GOT3 (cell line): ENCODE data around the gene BAZ2B.
"Not testable (repeated sequence)": the region's sequence is repeated elsewhere in the genome, so short reads cannot be mapped to it uniquely, and the experiment has no call there.

Source experiments
- DNase-seq: peaks from one replicate; lab custom pipeline; 2025; ENCODE audit warnings: mixed read lengths; lab: John Stamatoyannopoulos, UW

BAZ2B gene

GRCh38 chr2:159410276-159410675, 206.1 kb downstream of the BAZ2B start:
- DNase-seq = no peak

DNA sequence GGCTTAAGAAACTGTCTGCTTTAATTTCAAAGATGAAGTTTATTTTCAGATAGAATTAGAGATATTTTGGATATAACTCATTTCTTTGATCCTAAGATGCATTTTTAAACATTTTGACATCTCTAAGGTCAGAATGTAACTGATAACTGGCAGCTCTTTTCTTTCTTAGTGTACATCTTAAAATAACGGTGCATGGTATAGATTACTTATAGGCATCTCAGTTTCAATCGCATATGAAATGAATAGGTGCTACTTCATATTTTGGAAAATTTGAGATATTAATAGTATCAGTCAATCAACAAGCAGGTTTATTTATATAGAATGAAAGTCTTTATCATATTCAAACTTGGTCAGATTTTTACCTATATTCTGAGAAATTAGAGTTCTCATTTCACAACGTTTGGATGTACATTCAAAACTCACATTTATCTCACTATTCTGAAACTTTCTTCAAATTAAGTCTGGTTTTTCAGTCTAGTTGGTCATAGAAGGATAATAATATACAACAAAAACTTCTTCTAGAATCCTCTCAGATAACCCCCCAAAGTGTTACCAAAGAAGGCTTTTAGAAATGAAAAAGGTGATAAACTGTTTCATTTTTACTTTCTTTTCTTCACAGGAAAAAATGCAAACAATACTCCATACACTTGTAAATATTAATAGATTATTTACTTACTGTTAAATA, 207.1 kb downstream of the BAZ2B start:
- no peak for DNase-seq

DNA sequence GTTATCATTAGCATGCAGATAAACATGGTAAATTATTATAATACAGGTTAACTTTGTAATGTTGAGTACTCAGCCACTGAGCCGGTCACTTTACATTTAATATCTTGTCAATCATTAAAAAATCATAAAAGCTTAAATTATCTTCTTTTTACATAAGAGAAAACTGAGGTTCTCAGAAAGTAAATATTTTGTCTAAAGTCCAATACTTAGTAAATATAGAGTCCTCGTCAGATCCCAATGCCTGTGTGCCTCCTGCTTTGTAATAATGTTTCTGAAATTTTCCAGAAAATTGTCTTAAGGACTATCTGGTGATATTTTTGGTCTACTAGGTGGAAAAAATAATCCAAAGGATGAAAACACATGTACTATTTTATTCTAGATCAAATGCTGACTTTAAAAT, 213.6 kb downstream of the BAZ2B start:
- DNase-seq = no peak

GRCh38 chr2:159402160-159402559, 214.2 kb downstream of the BAZ2B start:
- DNase-seq = not testable (repeated sequence)

DNA sequence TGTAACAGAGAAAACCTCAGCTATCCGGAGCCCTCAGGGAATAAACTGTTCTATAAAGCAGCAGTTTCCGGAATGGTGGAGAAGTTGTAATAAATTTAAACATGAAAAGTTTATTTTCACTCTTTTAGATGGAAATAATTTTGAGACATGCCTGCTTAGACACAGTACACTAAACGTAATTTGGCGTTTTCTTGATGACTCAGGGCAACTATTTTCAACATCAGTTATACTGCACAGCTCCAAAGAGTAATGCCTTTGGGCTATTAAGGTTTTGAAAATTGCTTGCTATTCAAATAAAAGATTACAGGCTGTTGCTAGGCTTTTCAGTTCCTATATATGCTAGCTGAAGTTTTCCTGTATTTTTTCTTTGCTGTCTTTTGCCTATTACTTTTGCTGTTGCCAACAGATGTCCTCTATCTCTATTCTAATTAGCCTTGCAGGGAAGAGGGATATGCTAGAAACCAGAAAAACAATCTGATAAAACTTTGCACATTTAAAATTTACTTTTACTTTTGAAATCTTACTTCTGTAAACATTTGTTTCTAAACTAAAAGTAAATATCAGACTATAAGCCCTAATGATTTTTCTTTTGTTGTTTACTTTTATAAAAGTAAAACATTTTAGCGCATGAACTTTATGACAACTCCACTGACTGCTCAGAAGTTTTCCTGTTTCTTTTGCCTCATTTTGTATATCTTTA, 216.5 kb downstream of the BAZ2B start:
- no peak for DNase-seq

GRCh38 chr2:159396799-159397198, 219.5 kb downstream of the BAZ2B start:
- DNase-seq = no peak

GRCh38 chr2:159382447-159383028, 233.8 kb downstream of the BAZ2B start:
- DNase-seq = no peak

GRCh38 chr2:159381574-159381973, 234.8 kb downstream of the BAZ2B start:
- DNase-seq = no peak

- DNase-seq = no peak
Observed at GRCh38 chr2:159380685-159381239, 235.6 kb downstream of the BAZ2B start.

DNA sequence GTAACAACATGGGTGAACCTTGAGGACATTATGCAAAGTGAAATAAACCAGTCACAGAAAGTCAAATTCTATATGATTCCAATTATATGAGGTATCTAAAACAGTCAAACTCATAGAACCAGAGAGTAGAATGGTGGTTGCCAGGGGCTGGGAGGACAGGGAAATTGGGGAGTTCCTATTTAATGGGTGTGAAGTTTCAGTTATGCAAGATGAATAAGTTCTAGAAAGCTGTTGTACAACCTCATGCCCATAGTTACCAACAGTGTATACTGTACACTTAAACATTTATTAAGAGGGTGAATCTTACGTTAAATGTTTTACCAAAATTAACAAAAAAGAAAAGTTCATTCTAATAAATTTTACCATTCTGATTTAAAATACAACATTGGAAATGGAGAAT, 237.2 kb downstream of the BAZ2B start:
- no peak for DNase-seq

GRCh38 chr2:159375241-159375640, 241.1 kb downstream of the BAZ2B start:
- no peak for DNase-seq

- DNase-seq = no peak
Observed at GRCh38 chr2:159371506-159371905, 244.8 kb downstream of the BAZ2B start.

DNA sequence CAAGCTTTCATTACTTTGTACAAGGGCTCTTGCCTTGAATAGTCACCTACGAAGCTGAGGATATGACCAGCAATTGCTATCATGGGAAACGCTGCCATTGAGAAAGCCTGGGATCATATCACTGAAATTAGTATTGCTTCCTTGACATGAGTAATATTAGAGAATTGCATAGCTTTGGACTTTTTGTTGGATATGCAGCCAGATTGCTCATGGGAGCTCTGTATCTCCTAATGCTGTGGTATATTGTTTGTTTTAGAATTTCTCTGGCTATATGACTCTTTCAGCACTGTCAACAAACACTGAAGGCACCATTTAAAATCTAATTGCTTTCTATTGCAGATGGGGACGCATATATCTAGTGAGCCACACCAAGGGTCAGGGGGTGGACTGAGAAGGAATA, 249.8 kb downstream of the BAZ2B start:
- no peak for DNase-seq

DNA sequence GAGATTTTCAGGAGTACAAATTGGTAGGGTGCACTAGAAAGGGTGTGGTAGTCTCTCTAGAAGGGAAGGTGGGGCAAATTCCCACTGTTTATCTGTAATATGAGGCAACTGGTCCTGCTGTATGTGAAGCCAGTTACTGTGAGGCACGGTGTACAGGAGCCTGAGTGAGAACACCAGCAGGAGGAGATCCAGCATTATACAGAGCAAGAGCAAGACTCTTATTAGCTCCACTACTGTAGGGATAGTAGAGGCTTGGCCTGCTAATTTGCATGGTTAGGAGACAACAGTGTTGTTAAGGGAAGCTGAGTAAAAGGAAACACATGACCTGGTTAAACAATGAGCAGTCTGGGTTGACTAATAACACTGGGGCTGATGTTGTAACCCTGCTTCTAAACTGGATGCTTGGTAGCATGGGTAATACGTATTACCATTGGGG, 253.5 kb downstream of the BAZ2B start:
- no peak for DNase-seq

DNA sequence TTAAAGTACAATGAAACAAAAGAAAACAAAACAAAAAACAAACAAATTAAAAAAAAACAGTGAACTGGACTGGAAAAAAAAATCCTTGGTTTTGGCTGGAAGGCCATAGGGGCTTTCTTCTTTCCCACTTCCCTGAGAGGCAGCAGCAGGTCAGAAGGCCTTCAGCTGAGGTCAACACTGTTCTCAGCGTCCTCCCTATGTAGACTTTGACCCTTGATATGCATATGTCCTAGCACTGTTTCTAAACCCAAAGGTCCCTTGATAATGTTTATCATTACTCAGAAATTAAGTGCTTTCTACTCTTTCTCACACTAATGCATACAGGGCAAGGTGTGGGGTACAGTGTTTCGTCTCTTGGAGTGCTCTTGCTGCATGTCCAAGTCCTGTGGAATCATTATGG, 254.3 kb downstream of the BAZ2B start:
- no peak for DNase-seq

DNA sequence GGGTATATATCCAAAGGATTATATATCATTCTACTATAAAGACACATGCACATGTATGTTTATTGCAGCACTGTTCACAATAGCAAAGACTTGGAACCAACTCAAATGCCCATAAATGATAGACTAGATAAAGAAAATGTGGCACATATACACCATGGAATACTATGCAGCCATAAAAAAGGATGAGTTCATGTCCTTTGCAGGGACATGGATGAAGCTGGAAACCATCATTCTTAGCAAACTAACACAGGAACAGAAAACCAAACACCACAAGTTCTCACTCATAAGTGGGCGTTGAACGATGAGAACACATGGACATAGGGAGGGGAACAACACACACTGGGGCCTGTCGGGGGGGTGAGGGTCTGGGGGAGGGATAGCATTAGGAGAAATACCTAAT, 254.7 kb downstream of the BAZ2B start:
- not testable (repeated sequence) for DNase-seq

DNA sequence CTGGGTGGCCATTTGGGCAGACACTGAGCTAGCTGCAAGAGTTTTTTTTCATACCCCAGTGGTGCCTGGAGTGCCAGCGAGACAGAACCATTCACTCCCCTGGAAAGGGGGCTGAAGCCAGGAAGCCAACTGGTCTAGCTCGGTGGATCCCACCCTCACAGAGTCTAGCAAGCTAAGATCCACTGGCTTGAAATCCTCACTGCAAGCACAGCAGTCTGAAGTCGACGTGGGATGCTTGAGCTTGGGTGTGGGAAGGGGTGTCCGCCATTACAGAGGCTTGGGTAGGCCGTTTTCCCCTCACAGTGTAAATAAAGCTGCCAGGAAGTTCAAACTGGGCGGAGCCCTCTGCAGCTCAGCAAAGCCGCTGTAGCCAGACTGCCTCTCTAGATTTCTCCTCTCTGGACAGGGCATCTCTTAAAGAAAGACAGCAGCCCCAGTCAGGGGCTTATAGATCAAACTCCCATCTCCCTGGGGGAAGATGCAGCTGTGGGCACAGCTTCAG, 260.2 kb downstream of the BAZ2B start:
- no peak for DNase-seq

GRCh38 chr2:159351977-159352376, 264.4 kb downstream of the BAZ2B start:
- DNase-seq = no peak

- DNase-seq = no peak
Observed at GRCh38 chr2:159349674-159350299, 266.6 kb downstream of the BAZ2B start.

DNA sequence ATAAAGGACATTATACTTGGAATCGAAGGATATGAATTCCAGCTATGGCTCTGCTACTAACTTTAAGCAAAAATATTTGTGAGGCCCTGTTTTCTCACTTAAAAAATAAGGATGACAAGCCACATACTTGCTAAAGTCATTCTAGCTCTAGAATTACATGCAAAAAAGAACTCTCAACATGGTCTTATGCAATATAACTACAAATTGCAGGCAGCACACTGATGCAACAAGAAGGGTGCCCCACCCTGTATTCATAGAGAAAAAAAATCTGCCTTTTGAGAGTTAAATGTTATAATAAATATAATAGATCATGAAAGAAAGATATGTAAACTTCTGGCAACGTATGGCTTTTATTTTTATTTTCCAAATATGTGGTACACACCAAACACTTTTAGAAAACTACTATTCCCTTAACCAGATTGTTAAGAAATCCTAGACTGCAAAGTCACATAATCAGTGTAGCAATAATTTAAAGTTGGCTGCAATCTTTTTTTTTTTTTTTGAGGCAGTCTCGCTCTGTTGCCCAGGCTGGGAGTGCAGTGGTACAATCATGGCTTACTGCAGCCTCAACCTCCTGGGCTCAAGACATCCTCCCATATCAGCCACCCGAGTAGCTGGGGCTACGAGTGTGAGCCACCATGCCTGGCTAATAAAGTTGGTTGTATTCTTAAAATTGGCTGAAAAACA, 289.6 kb downstream of the BAZ2B start:
- DNase-seq = no peak

DNA sequence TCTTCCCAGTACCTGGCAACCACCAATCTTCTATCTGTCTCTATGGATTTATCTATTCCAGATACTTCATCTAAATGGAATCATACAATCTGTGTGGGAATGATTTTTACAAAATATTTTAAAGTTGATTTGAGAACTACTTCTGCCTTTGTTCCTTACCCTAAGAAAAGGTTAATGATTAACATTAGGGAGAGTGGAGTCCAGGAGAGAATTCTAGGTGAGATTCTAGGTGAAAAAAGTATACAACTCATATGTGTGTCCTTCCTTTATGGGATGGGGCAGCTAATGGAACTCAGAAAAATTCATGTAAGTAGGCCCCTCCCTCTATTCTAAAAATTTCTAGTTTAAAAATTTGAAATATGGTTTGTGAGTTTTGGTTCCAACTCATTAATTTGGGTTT, 293.9 kb downstream of the BAZ2B start:
- no peak for DNase-seq
